ELF-1 (cell line): ENCODE results near the gene GIGYF1.

ENCODE experiments used
- DNase-seq: peaks from one replicate; pipeline ENCODE4 v3.0.0-alpha.2; 2016; ENCODE audit warnings: low read depth, low spot score

Gene GIGYF1

GRCh38 chr7:100685049-100685605 is 8.9 kb downstream of the GIGYF1 start:
- DNase-seq: no peak

DNA sequence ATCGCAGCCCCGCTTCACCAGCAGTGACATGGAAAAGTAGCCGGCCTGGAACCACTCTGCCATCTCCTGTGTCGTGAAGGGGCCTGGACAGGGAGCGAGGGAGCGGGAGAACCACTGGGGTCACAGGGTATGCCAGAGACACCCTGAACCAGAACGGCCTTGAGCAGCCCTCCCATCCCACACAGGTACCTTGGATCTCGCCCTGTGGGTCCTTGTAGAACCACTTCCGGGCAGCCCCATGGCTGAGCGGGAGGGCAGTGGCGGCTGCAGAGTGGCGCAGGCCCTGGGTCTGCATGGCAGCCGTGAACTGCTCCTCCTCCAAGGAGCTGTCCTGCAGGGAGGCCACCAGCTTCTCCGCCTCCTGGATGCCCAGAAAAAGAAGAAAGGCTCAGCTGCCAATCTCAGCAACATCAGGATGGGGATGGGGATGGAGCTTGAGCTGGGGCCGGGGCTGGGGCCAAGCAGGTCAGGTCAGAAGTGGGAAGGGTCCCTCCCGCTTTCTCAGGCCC is 9.5 kb downstream of the GIGYF1 start:
- DNase-seq: no peak

- no peak for DNase-seq
Measured at GRCh38 chr7:100683659-100684533, 10.2 kb downstream of the GIGYF1 start.

- DNase-seq: no peak
Measured at GRCh38 chr7:100682991-100683658, 10.9 kb downstream of the GIGYF1 start.

DNA sequence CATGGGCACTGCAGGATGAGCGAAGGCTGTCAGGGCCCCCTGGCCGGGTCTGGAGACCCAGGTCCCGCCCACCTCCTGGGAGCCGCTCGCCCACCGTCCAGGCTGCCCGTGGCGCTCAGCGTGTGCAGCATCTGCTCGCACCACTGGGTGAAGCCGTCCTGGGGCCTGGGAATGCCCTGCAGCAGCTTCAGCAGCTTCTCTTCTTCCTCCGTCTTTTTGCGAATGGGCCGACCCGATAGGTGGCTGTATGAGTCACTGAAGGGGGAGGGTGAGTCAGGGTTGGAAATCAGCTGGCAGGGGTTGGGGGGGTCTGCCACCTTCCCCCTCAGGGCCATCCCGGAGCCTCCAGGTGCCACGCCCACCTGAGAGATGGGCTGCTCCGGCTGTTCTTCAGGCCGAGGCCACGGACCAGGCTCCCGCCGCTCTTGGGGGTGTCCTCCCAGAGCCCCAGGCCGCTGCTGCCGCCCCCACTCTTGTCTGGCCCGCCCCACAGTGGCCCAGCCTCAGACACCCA is 11.8 kb downstream of the GIGYF1 start:
- peak; percentile 47 for DNase-seq

- no peak for DNase-seq
Measured at GRCh38 chr7:100681491-100682227, 12.4 kb downstream of the GIGYF1 start.

DNA sequence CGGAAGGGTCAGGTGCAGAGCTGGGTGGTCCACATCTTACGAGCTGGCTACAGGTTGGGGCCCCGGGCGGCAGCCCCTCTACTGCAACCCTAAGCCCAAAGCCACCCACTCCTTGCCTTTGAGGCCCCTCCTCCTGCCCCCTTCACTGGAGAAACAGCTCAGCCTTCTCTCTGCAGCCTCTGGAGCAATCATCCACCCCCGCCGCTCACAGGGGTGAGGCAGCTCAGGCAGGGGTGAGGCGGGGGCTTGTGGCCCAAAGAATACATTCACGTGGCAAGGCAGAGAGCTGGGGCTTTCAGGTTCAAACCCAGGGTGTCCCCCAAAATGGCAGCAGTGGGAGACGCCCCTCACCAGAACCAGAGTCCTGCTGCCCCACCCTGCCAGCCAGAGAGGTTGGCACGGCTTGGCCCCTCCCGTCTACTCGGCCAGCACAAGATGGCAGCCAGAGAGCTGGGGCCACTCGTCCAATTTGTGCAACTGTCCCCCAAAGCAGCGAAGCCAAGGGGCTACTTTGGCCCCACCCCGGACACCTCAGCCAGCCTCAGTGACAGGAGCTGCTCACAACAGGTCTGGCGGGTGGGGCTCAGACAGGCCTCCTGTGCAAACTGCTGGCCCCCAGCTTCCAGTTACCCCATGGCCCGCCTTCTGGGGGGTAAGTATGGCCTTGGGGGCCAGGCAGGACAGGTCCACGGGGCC is 13.3 kb downstream of the GIGYF1 start:
- DNase-seq: no peak

DNA sequence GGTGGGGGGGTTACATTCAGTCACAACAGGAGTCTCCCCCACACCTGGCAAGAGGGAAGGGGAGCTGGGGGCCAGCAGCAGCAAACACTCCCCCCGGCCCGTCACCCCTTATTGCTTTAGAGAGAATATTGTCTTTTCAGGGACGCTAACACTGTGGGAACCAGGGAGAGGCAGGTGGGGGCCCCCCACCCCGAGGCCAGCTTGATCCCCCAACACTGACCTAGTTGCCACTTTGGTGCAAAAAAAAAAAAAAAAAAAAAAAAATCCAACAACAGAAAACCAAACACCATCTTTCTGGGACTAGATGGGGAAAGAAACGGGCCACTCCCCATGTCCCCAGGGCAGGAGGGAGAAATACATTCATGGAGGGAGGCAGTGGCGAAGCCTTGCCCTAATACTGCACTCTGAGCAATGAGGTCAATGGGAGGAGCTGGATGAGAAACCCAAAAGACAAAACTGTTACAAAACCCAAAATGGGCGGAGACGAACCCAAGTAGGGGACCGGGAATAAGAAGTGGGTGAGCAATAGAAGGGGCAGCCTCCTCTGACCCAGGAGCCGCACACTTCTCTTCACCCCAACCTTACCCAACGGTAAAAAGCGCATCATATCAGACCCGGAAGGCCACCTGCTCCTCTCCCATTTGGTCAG is 14.0 kb downstream of the GIGYF1 start:
- no peak for DNase-seq

DNA sequence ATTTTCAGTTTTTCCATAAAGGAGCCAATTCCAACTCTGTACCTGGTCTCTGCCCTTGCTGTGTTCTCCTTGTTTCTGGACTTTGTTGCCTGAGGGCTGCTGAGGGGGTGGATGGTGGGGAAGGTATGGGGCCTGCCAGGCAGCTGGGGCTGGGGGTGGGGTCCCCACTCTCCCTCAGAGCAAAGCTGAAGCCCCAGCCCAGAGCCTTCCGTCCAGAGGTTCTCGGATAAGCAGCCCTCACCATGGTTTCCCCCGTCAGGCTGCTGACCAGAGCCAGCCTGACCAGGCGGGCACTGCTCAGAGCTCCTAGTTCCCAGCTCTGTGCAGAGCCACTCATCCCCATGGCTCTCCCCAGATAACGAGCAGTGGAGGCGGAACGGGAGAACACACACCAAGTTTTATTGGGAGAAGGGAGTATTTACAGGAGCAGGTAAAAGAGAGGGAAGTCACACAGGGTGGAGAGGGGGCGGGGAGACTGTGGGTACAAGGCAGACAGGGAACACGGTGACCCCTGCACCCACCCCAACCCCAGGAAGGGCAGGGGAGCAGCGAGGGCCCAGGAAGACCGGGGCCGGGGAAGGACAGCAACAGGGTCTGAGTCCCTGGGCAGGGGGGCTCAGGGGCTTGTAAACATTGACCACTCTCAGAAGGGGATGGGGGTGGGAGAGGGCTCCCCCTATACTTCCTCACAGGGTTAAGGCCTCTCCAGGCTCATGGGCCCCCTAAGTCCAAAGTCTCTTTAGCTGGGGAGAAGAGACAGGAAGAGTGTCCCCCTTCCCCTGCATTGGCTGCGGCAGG is 14.7 kb downstream of the GIGYF1 start:
- DNase-seq: no peak

- no peak for DNase-seq
Measured at GRCh38 chr7:100678291-100678984, 15.6 kb downstream of the GIGYF1 start.

DNA sequence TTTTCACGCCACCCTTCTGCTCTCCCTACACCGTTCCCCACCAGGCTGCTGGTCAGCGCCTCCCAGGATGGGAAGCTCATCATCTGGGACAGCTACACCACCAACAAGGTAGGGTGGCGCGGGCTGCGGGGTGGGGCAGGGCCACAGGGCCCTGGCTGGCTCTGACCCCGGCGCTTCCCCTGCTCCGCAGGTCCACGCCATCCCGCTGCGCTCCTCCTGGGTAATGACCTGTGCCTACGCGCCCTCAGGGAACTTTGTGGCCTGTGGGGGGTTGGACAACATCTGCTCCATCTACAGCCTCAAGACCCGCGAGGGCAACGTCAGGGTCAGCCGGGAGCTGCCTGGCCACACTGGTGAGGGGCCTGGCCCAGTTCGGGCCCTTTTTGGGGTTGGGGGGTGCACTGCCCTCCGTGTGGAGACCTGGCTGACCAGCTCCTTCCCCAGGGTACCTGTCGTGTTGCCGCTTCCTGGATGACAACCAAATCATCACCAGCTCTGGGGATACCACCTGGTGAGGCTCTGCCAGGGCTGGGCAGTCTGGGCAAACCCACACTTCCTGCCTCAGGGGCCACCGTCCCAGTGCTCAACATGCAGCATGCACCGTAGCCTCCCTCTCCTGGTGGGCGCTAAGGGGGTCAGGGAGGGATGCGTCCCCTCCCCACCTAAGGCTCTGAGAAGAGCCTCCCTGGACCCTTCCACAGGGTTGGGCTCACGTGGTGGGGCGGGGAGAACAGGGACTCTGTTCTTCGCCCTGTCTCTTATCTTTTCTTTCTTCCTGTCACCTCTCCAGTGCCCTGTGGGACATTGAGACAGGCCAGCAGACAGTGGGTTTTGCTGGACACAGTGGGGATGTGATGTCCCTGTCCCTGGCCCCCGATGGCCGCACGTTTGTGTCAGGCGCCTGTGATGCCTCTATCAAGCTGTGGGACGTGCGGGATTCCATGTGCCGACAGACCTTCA is 16.5 kb downstream of the GIGYF1 start:
- DNase-seq: no peak

GRCh38 chr7:100676501-100677306 is 17.3 kb downstream of the GIGYF1 start:
- DNase-seq: no peak

GRCh38 chr7:100675581-100676350 is 18.3 kb downstream of the GIGYF1 start:
- no peak for DNase-seq

GRCh38 chr7:100675105-100675451 is 19.0 kb downstream of the GIGYF1 start:
- no peak for DNase-seq

GRCh38 chr7:100674411-100675104 is 19.5 kb downstream of the GIGYF1 start:
- DNase-seq: no peak

GRCh38 chr7:100673942-100674410 is 20.1 kb downstream of the GIGYF1 start:
- no peak for DNase-seq
